COLO829 (cell line): ENCODE measurements around the gene LRRN4CL.
A peak's percentile ranks its signal among the peaks of the same experiment; 100 is the strongest.
"Not testable (repeated sequence)": the region's sequence is repeated elsewhere in the genome, so short reads cannot be mapped to it uniquely, and the experiment has no call there.

Source experiments
- DNase-seq: peaks from one replicate; pipeline ENCODE4 v3.0.0; 2012; ENCODE audit warnings: low spot score

LRRN4CL gene

DNA sequence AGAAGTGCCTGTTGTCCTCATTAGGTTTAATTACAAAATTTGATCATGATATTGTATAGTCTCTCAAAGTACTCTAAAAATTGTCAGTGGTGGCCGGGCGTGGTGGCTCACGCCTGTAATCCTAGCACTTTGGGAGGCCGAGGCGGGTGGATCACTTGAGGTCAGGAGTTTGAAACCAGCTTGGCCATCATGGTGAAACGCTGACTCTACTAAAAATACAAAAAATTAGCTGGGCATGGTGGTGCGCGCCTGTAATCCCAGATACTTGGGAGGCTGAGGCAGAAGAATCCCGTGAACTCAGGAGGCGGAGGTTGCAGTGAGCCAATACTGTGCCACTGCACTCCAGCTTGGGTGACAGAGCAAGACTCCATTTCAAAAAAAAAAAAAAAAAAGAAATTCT, 13.9 kb downstream of the LRRN4CL start:
- DNase-seq = not testable (repeated sequence)

DNA sequence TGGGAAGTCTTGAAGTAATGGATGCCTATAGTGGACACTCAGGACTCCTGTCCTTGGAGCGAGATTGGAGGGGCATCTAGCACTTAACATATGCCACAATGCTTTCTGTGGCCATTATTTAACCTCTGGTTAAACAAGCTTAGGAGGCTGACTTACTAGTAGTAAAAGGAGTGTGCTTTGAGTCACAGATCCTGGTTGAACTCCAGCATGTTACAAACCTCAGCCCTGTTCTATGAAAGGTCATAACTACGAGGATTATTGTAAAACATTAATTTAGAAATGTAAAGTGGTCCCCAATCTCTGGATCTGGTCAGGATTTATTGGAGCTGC, 16.2 kb downstream of the LRRN4CL start:
- DNase-seq = no peak

DNA sequence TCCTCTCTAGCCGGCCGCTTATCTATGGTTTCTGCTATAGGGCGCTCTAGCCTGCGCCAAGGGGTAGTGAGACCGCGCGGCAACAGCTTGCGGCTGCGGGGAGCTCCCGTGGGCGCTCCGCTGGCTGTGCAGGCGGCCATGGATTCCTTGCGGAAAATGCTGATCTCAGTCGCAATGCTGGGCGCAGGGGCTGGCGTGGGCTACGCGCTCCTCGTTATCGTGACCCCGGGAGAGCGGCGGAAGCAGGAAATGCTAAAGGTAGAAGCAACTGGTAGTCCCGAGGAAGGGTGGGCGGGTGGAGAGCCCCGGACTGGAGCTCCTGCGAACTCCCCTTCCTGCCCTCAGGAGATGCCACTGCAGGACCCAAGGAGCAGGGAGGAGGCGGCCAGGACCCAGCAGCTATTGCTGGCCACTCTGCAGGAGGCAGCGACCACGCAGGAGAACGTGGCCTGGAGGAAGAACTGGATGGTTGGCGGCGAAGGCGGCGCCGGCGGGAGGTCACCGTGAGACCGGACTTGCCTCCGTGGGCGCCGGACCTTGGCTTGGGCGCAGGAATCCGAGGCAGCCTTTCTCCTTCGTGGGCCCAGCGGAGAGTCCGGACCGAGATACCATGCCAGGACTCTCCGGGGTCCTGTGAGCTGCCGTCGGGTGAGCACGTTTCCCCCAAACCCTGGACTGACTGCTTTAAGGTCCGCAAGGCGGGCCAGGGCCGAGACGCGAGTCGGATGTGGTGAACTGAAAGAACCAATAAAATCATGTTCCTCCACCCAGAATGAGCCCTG, 17.5 kb downstream of the LRRN4CL start, which contains the start of the genes LBHD1 and UQCC3:
TSS of gene LBHD1 (minus strand) at position 660 of the 782 bp plus-strand sequence. CDS start 2,236 bp downstream, outside the sequence.
TSS of gene UQCC3 (plus strand) at position 66 of the 782 bp plus-strand sequence. CDS start at position 139, 73 bp downstream.
- peak; percentile 90 for DNase-seq

DNA sequence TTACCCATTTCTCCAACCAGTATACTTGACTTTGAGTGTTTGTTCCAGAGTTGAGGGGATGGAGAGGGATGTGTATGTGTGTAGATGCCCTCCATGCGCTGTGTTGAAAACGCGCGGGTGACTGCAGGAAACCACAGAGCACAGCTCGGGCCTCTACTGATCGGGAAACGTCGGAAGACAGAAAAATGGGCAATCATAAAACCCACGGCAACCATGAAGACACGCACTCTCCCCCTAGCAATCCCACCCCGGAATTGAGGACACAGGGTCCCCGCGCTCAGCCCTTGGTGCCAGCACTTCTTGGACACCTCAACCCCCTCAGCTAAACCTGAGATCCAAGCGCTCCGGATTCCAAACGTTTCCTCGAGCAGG, 18.1 kb downstream of the LRRN4CL start:
- no peak for DNase-seq

DNA sequence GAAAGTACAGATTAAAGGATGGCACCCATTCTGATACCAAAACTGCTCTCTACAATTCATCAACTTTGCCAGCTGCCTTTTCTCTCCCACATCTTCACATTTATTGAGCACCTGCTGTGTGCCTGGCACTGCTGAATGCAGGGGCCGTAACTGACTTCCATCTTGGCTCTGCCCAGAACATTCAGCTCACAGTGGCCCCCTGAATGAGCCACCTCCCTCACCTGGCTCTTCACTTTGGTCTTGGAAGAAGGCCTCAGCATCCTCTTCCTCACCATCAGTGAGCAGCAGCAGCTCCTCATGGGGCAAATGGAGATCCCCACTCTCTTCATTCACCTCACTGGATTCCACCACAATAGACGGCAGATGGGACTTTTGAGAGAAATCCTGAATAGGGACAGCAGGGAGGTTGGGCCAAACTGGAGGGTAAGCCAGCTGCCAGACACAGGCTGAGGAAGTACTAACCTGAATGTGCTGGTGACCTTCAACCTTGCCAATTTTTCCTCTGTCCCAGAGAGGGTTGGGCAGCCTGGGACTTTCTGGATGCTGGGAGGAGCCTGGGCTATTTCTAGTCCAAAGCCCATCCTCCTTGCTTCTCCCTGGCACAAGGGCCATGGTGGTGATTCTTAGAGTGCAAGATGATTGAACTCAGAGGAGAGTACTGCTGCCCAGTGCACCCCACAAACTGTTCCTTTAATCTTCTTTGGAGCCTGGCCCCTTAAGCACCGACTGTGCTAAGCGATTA, 19.7 kb downstream of the LRRN4CL start:
- DNase-seq = no peak

DNA sequence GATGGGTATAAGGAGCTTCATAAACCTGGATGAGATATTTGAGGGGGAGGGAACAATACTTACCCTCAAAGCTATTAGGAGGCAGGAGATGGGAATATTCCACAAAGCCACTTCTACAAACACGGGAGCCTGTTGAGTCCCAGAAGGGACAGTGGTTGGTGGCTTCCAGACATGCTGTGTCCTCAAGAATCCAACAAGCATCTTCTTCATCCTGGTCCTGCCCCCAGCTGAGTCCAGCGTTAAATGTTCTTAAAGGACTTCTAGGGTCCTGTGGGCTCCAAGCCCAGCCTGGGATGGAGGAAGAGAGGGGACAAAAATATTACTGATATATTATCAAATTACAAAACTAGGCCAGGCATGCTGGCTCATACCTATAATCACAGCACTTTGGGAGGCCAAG, 21.9 kb downstream of the LRRN4CL start:
- DNase-seq = no peak

DNA sequence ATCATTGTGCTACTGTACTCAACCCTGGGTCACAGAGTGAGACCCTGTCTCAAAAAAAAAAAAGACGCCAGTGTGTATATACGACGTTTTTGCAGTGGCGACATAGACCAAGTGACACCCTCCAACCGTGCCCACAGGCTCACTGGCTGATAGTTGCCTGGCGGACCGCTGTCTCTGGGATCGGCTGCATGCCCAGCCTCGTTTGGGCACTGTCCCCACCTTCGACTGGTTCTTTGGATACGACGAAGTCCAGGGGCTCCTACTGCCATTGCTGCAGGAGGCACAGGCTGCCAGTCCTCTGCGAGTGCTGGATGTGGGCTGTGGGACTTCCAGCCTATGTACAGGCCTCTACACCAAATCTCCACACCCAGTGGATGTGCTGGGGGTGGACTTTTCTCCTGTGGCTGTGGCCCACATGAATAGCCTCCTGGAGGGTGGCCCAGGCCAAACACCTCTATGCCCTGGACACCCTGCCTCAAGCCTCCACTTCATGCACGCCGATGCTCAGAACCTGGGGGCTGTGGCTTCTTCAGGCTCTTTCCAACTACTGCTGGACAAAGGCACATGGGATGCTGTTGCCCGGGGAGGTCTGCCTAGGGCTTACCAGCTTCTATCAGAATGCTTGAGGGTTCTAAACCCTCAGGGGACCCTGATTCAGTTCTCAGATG, 22.9 kb downstream of the LRRN4CL start:
- DNase-seq = no peak

DNA sequence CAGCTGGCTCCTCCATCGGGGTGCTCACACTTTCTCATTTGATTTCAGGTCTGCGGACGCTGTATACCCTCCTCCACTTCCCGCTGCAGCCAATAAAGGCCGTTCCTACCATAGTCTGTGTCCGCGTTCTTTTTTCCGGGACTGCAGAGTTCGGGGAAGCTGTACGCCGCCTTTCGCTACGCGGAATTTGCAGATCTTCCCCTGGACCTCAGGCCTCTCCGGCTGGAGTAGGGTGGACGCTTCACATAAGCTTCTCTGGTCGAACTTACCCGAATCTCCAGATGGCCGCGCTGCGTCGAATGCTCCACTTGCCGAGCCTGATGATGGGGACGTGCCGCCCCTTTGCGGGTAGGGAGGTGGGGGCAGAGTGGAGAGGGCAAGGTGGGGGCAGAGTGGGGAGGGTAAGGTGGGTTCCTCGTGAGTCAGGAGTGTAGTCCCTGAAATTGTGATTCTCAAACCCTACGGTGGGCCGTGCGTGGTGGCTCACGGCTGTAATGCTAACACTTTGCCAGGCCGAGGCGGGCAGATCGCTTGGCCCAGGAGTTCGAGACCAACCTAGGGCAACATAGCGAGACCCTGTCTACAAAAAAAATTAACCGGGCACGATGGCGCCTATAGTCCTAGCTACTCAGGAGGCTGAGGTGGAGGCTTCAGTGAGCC, 23.6 kb downstream of the LRRN4CL start:
- DNase-seq = no peak

DNA sequence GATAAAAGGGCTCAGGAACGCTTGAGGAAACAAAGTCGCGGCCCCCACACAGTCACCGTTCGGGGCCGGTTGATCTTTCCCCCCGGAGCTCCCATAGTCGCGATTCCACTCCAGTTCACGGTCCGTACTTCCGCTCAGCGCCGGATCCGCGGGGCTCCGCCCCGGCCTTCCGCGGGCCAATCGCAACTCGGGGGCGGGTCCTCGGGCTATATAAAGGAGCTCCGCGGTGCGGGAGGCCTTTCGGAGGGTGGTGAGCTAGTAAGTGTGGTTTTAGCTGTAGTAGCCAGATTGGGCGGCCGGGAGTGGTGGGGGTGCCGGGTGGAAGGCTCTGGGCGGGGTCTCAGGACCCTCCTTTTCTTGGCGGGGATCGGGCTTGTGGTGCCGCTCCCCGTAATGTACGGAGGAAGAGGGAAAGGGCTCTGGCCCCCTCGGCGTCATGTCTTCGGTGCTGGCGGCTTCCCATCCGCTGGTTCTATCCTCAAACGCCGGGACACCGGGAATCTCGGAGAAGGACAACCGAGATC, 24.2 kb downstream of the LRRN4CL start, which contains the start of the genes C11orf98 and CSKMT:
TSS of gene C11orf98 (minus strand) at position 136 of the 524 bp plus-strand sequence. CDS start at position 95, 41 bp downstream.
TSS of gene CSKMT (plus strand) at position 238 of the 524 bp plus-strand sequence. CDS start 568 bp downstream, outside the sequence.
- peak; percentile 93 for DNase-seq

DNA sequence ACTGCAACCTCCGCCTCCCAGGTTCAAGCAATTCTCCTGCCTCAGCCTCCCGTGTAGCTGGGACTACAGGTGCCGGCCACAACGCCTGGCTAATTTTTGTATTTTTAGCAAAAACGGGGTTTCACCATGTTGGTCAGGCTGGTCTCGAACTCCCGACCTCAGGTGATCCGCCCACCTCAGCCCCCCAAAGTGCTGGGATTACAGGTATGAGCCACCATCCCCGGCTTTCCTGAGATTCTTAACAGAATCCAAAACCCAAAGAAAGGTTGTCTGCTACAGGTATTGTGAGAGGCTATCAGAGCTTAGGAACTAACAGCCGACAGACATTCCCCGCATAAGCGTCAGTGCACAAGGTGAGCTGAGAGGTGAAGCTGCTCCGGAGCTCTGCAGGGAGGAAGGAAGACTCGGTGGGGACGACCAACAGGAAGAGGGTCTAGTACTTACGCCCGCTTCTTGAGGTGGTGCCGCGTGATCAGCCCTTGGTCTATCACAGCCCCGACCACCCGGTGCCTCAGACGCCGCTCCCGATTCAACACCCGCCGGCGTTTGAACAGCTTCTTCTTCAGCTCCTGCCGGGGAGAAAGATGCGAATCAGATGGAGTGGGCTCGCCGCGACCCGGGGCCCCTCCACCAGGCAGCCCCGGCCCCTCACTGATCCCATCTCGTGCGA, 24.8 kb downstream of the LRRN4CL start:
- no peak for DNase-seq

DNA sequence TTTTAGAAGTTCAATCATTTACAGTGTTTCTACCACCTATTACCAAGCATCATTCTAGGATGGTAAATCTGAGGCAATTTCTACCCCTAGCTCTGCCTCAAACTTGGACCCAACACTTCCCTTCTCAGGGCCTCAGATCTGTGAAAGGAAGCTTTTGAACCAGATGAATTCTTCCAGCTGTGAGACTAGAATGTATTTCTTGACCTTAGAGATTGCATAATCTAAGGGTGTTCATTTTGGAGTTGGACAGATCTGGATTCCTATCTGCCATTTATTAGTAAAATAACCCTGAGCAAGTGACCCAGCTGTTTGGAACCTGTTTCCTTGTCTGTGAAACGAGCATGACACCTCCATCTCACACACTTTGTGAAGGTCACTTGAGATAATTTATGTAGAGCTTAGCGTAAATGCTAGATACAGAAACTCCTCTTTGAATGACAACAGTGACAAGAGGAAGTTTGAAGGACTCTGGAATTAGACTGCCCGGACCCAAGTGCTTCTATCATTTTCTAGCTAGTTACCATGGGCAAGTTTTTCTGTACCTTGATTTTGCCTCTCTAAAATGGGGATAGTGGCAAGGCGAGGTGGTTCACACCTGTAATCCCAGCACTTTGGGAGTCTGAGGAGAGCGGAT, 32.4 kb downstream of the LRRN4CL start:
- DNase-seq = no peak

DNA sequence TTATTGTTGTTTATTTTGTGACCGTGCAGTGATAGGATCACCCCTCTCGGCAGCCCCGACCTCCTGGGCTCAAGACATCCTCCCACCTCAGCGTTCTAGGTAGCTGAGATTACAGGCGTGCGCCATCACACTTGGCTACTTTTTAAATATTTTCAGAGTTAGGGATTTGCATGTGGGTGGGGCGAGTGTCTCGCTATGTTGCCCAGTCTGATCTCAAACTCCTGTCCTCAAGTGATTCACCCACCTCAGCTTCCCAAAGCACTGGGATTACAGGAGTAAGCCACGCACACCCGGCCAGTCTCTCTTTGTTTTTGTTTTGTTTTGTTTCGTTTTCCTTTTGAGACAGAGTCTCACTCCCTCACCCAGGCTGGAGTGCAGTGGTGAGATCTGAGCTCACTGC, 35.0 kb downstream of the LRRN4CL start:
- no peak for DNase-seq

DNA sequence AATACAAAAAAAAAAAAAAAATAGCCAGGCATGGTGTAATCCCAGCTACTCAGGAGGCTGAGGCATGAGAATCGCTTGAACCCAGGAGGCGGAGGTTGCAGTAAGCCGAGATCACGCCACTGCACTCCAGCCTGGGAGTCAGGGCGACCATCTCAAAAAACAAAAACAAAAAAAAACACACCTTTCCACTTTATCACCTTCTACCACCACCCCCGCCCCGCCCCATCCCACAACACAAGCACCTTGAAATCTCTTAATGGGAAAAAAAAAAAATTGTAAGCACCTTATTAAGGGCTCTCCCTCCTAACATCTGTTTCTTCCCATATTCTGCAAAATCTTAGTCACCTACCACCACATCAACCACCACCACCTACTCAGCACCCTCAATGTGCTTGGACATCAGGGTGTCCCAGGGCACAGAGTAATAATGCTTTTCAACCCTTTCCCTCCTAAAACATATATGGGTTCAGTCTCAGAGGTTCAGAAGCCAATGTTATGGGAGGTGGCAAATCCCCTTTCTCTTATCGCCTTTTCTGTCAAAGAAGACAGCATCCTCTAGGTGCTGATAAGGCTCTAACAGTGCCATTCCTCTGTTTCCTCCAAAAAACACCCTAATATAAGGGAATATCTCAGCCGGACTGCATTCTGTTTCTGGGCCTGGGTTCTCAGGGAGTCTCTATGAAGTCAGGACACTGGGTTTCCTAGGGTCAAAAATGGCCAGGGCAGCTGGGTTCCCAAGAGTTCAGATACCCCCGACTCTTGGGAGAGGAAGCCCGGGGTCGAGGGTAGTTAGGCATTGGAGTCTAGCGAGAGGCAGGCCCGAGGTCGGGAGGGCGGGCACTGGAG, 36.9 kb downstream of the LRRN4CL start:
- DNase-seq = no peak

DNA sequence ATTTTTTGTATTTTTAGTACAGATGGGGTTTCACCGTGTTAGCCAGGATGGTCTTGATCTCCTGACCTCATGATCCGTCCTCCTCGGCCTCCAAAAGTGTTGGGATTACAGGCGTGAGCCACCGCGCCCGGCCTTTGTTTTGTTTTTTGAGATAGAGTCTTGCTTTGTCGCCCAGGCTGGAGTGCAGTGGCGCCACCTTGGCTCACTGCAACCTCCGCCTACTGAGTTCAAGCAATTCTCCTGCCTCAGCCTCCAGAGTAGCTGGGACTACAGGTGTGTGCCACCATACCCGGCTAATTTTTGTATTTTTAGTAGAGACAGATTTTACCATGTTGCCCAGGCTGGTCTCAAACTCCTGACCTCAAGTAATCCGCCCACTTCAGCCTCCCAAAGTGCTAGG, 39.0 kb downstream of the LRRN4CL start:
- DNase-seq = not testable (repeated sequence)

DNA sequence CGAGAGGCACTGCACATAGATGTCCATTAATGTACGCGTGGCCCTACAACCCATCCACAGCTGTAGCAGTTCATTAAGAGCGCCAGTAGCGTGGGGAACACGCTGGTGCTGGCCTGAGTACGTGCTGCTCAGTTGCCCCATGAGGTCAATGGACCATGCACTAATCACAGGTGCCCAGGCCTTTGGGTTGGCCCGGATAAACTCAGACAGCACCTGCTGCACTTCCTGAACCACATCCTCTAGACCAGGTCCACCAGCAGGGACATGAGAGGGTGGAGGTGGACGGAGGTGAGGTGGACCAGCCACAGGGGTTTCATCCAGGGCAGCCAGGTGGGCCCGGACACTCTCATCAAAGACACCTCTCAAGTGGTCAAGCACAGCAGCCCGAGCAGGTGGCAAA, 39.8 kb downstream of the LRRN4CL start:
- DNase-seq = no peak

DNA sequence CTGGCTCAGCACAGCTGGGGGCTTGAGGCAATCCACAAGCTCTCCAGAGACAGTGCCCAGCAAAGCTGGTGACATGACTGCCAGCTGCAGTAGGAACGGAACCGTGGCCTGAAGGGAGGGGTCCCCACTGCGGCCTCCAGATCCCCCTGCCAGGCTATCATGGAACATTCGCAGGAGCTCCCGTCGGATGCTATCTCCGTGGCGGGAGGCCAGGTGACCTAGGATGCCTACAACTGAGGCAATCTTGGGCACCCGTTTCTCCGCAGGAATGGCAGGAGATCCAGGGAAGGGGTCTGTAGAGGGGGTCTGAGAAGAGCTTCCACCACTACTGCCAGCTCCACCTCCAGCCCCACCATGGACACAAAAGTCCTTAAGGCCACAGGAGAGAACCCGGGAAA, 40.4 kb downstream of the LRRN4CL start:
- no peak for DNase-seq

DNA sequence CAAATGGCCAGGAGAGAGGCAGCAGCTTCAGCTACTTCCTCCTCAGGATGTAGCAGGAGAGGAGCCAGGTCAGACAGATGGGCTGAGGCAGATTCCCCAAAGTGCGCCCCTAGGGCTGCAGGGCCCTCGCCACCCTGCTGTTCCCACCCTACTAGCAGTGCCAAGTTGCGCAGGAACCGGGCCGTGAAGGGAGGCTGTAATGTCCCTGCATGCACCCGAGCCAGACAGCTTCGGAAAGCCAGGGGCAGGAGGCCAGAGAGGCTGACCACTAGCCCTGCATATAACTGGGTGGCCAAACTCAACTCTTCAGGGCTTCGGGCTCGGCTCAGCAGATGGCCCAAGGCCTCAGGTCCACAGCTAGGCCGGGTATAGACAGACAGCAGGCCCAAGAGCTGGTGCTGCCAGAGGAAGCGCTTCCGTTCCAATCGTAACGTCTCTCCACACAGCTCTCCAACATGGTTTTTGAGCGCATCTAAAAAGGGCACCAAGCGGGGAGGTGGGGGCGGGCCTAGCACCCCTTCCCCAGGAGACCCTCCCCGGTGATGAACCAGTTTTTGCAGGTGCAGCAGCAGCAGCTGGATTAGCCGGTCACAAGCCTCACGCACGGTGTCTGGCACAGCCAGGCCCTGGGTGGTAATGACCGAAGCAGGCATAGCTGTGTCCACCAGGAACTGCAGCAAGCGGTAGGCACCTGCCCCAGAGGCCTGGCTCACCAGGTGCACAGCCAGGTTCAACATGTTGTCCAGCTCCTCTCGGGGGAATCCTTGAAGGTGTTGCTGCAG, 41.0 kb downstream of the LRRN4CL start:
- no peak for DNase-seq

DNA sequence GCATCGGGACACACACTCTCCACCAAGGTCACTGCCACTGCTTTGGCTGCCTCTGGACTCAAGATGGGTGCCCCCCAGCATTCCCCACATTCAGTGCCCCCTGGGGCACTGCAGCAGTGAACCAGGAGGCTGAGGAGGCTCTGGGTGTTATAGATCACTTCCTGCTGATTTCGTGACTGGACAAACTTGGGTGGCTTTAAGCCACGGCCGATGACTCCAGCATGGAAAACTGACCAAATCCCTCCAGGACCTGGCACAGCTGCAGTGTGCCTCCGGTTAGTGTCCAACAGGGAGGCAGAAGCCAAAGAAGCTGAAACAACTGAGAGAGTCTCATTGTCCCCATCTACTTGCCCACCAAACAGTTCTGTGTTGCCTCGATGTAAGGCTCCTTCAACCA, 41.7 kb downstream of the LRRN4CL start:
- DNase-seq = no peak
